ENCODE measurements around the gene EN1.
A peak's percentile ranks its signal among the peaks of the same experiment; 100 is the strongest.

The EN1 gene

GRCh38 chr2:118806797-118807667 is 40.4 kb downstream of the EN1 start:
- no peak for TF ChIP-seq MYC (IDR thresholded peaks at IDR 0.05; ENCODE audit: low read depth, low read length)
- no peak for TF ChIP-seq MAX (IDR thresholded peaks at IDR 0.05; ENCODE audit: low read depth, low read length)
- no peak for TF ChIP-seq CTCF (IDR thresholded peaks at IDR 0.05; ENCODE audit: low read depth, low read length)
- DNase-seq (ENCODE audit: low read depth): no peak
- H3K4me3 ChIP-seq (ENCODE audit: low read depth, low read length): no peak overlapping the region

- TF ChIP-seq CTCF (IDR thresholded peaks at IDR 0.05; ENCODE audit: low read depth, low read length) (no peak), MYC (IDR thresholded peaks at IDR 0.05; ENCODE audit: low read depth, low read length) (no peak), POLR2A (IDR thresholded peaks at IDR 0.05; ENCODE audit: extremely low read depth, insufficient read length) (no peak), MAX (IDR thresholded peaks at IDR 0.05; ENCODE audit: low read depth, low read length) (no peak)
- no peak overlapping the region for H3K4me3 ChIP-seq (ENCODE audit: low read depth, low read length)
- no peak for DNase-seq (ENCODE audit: low read depth)
Measured at GRCh38 chr2:118805064-118805690, 42.3 kb downstream of the EN1 start.

GRCh38 chr2:118803012-118803411 is 44.4 kb downstream of the EN1 start:
- no peak for TF ChIP-seq MYC (IDR thresholded peaks at IDR 0.05; ENCODE audit: low read depth, low read length)
- TF ChIP-seq MAX (IDR thresholded peaks at IDR 0.05; ENCODE audit: low read depth, low read length): no peak
- H3K4me3 ChIP-seq (ENCODE audit: low read depth, low read length): no peak overlapping the region
- DNase-seq (ENCODE audit: low read depth): peak; percentile 68

GRCh38 chr2:118801151-118801550 is 46.3 kb downstream of the EN1 start:
- no peak overlapping the region for H3K4me3 ChIP-seq (ENCODE audit: low read depth, low read length)
- TF ChIP-seq MYC (IDR thresholded peaks at IDR 0.05; ENCODE audit: low read depth, low read length) (no peak), MAX (IDR thresholded peaks at IDR 0.05; ENCODE audit: low read depth, low read length) (no peak), CTCF (IDR thresholded peaks at IDR 0.05; ENCODE audit: low read depth, low read length) (no peak), POLR2A (IDR thresholded peaks at IDR 0.05; ENCODE audit: extremely low read depth, insufficient read length) (no peak)
- no peak for DNase-seq (ENCODE audit: low read depth)

GRCh38 chr2:118800736-118801135 is 46.7 kb downstream of the EN1 start:
- TF ChIP-seq CTCF (IDR thresholded peaks at IDR 0.05; ENCODE audit: low read depth, low read length): no peak
- TF ChIP-seq MYC (IDR thresholded peaks at IDR 0.05; ENCODE audit: low read depth, low read length): no peak
- TF ChIP-seq MAX (IDR thresholded peaks at IDR 0.05; ENCODE audit: low read depth, low read length): no peak
- no peak for TF ChIP-seq POLR2A (IDR thresholded peaks at IDR 0.05; ENCODE audit: extremely low read depth, insufficient read length)
- H3K4me3 ChIP-seq (ENCODE audit: low read depth, low read length): no peak overlapping the region
- DNase-seq (ENCODE audit: low read depth): no peak

- DNase-seq (ENCODE audit: low read depth): no peak
- no peak for TF ChIP-seq CTCF (IDR thresholded peaks at IDR 0.05; ENCODE audit: low read depth, low read length)
- TF ChIP-seq POLR2A (IDR thresholded peaks at IDR 0.05; ENCODE audit: extremely low read depth, insufficient read length): no peak
- no peak for TF ChIP-seq MAX (IDR thresholded peaks at IDR 0.05; ENCODE audit: low read depth, low read length)
- no peak for TF ChIP-seq MYC (IDR thresholded peaks at IDR 0.05; ENCODE audit: low read depth, low read length)
- H3K4me3 ChIP-seq (ENCODE audit: low read depth, low read length): no peak overlapping the region
Measured at GRCh38 chr2:118794546-118794945, 52.9 kb downstream of the EN1 start.

Data from NB4 (cell line).